ENCODE data around the gene FAM25C.
"Not testable (repeated sequence)": the region's sequence is repeated elsewhere in the genome, so short reads cannot be mapped to it uniquely, and the experiment has no call there.

DNA sequence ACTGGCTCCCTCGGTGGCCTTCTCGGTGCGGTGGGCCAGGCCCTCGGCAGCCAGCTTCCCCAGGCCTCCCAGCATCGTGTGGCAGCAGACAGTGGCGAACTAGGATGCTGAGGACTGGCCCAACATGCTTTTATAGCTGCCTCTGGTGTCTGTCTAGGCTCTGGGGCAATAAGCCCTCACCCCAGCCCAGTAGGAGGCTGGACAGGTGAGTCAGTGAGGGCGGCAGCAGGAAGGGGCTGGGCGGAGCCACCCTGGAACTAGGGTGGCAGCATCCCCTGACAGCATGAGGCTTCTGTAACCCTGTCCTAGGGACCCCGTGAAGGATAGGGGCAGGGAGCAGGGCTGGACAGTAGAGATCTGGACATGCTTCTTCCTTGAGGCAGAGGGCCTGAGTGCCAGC, at the start of gene FAM25C:
- not testable (repeated sequence) for TF ChIP-seq PATZ1 (CRISPR knock-in tag; IDR thresholded peaks at IDR 0.05; ENCODE audit: borderline replicate concordance); BACH2 (CRISPR knock-in tag; IDR thresholded peaks at IDR 0.05; ENCODE audit: borderline replicate concordance); OSR1 (CRISPR knock-in tag; IDR thresholded peaks at IDR 0.05)

Measured in SK-N-SH treated with all-trans-retinoic acid at 6 μM for 48 hours (cell line).